Liver (tissue), 9 donors: ENCODE results near the gene NAV2. TPM values are rescaled to one million over a fixed set of nuclear protein-coding genes. Genes with fewer than 3 reads are reported as not detected.

ENCODE experiments used
- DNase-seq: peaks from one replicate; pipeline ENCODE4 v3.0.0-alpha.2; 2017; ENCODE audit warnings: low spot score
- H3K27ac ChIP-seq, 2 donors: one replicate each; pipeline ENCODE4 v1.7.0; 2013; ENCODE audit warnings: inconsistent platforms in 2 of 2, low read length in 2 of 2, control low read depth in 1 of 2, low read depth in 1 of 2, mild to moderate bottlenecking in 1 of 2
- H3K27me3 ChIP-seq, 4 donors: one replicate each; pipeline versions ENCODE4 v1.6.1 to v1.7.0; 2013; ENCODE audit warnings: low read length in 3 of 4, inconsistent platforms in 1 of 4, mild to moderate bottlenecking in 1 of 4, moderate library complexity in 1 of 4; ENCODE audit not compliant: control insufficient read depth in 4 of 4, insufficient read depth in 4 of 4
- H3K36me3 ChIP-seq, 4 donors: one replicate each; pipeline versions ENCODE4 v1.6.1 to v1.7.0; 2013; ENCODE audit warnings: low read length in 3 of 4, mild to moderate bottlenecking in 3 of 4, low read depth in 1 of 4, moderate library complexity in 1 of 4; ENCODE audit not compliant: control insufficient read depth in 4 of 4, insufficient read depth in 3 of 4
- H3K4me1 ChIP-seq, 4 donors: one replicate each; pipeline versions ENCODE4 v1.6.1 to v1.7.0; 2013; ENCODE audit warnings: low read length in 3 of 4, mild to moderate bottlenecking in 3 of 4, moderate library complexity in 1 of 4; ENCODE audit not compliant: control insufficient read depth in 4 of 4, insufficient read depth in 4 of 4
- H3K4me3 ChIP-seq, 3 donors: one replicate each; pipeline versions ENCODE4 v1.6.1 to v1.7.0; 2013; ENCODE audit warnings: low read length in 3 of 3, control low read depth in 1 of 3, low read depth in 1 of 3, mild to moderate bottlenecking in 1 of 3
- H3K9ac ChIP-seq, 2 donors: one replicate each; pipeline ENCODE4 v1.7.0; 2013; ENCODE audit warnings: low read length in 2 of 2, mild to moderate bottlenecking in 2 of 2, moderate library complexity in 2 of 2, control low read depth in 1 of 2, low read depth in 1 of 2
- H3K9me3 ChIP-seq, 4 donors: one replicate each; pipeline versions ENCODE4 v1.6.1 to v1.7.0; 2013; ENCODE audit warnings: low read length in 3 of 4; ENCODE audit not compliant: control insufficient read depth in 4 of 4
- ATF3 ChIP-seq: IDR thresholded peaks from 2 replicates; pipeline ENCODE4 v1.6.1; 2016; ENCODE audit warnings: antibody characterized with exemption
- EGR1 ChIP-seq, 2 donors: IDR thresholded peaks; 2 replicates each; pipeline ENCODE4 v1.6.1; 2016 to 2018; ENCODE audit warnings: antibody characterized with exemption in 2 of 2, low read depth in 2 of 2
- FOXA1 ChIP-seq: IDR thresholded peaks from 2 replicates; pipeline ENCODE4 v1.6.1; 2016; ENCODE audit warnings: antibody characterized with exemption
- GABPA ChIP-seq, 2 donors: IDR thresholded peaks in 1 of 2; conservative IDR thresholded peaks in 1 of 2; 2 replicates each; pipeline ENCODE4 v1.6.1; 2016; ENCODE audit warnings: antibody characterized with exemption in 2 of 2, mild to moderate bottlenecking in 1 of 2, moderate library complexity in 1 of 2
- HNF4A ChIP-seq, 2 donors: conservative IDR thresholded peaks; 2 replicates each; pipeline ENCODE4 v1.6.1; 2016; ENCODE audit warnings: antibody characterized with exemption in 2 of 2, mild to moderate bottlenecking in 2 of 2
- HNF4G ChIP-seq: IDR thresholded peaks from 2 replicates; pipeline ENCODE4 v1.6.1; 2016; ENCODE audit warnings: antibody characterized with exemption
- JUND ChIP-seq, 2 donors: IDR thresholded peaks; 2 replicates each; pipeline ENCODE4 v1.6.1; 2016; ENCODE audit warnings: antibody characterized with exemption in 2 of 2
- MAX ChIP-seq: IDR thresholded peaks from 2 replicates; pipeline ENCODE4 v1.6.1; 2016; ENCODE audit warnings: antibody characterized with exemption
- NR2F2 ChIP-seq: IDR thresholded peaks from 2 replicates; pipeline ENCODE4 v1.6.1; 2016; ENCODE audit warnings: antibody characterized with exemption
- RAD21 ChIP-seq, 2 donors: IDR thresholded peaks; 2 replicates each; pipeline ENCODE4 v1.6.1; 2016; ENCODE audit warnings: antibody characterized with exemption in 2 of 2, mild to moderate bottlenecking in 2 of 2
- RXRA ChIP-seq, 2 donors: IDR thresholded peaks; 2 replicates each; pipeline ENCODE4 v1.6.1; 2017 to 2018; ENCODE audit warnings: antibody characterized with exemption in 2 of 2, mild to moderate bottlenecking in 1 of 2
- SP1 ChIP-seq: IDR thresholded peaks from 2 replicates; pipeline ENCODE4 v1.6.1; 2018; ENCODE audit warnings: antibody characterized with exemption, mild to moderate bottlenecking
- TAF1 ChIP-seq: conservative IDR thresholded peaks from 2 replicates; pipeline ENCODE4 v1.6.1; 2016; ENCODE audit warnings: antibody characterized with exemption, mild to moderate bottlenecking
- YY1 ChIP-seq: IDR thresholded peaks from 2 replicates; pipeline ENCODE4 v1.6.1; 2016; ENCODE audit warnings: antibody characterized with exemption, mild to moderate bottlenecking
- ZBTB33 ChIP-seq: IDR thresholded peaks from 2 replicates; pipeline ENCODE4 v1.6.1; 2016; ENCODE audit warnings: antibody characterized with exemption
- WGBS: extraction: QIAGEN DNeasy Blood & Tissue Kit; methylation state at CpG from one replicate; pipeline ENCODE4 v1.1.7; 2013; 5-methylcytosine and 5-hydroxymethylcytosine counted together
- polyA plus RNA-seq, 2 donors: library from polyadenylated mRNA; stranded (reverse) in 1 of 2; unstranded in 1 of 2; fragments of 200-250 nt in 1 of 2; fragments of >200 nt in 1 of 2; fragmentation: Nextera tagmentation in 1 of 2; extraction: Ambion mirVana in 1 of 2; gene quantifications; one replicate each; pipeline versions ENCODE4 v1.2.1 to v1.2.3, GENCODE V29; 2013 to 2015
- total RNA-seq, 2 donors: library from RNA; depleted of rRNA; stranded (reverse); fragments of >200 nt; gene quantifications; one replicate each; pipeline ENCODE4 v1.2.3, GENCODE V29; 2014
- TF ChIP-seq, protein P1 (sequence below): IDR thresholded peaks from 2 replicates; pipeline ENCODE4 v1.6.1; 2016; ENCODE audit warnings: antibody characterized with exemption, mild to moderate bottlenecking
- TF ChIP-seq, protein P2 (sequence below): fragments of 150-350 bp; IDR thresholded peaks from 2 replicates; pipeline ENCODE4 v1.5.1; 2017; ENCODE audit warnings: improper control_type of control experiment, low read depth, low read length; ENCODE audit not compliant: missing input control
- donor health status: healthy.
- donor health status: healthy.
- donor health status: healthy.
- donor health status: healthy.
- donor health status: healthy.

NAV2 gene
- total and polyA plus RNA-seq, 4 donors, result 6.3 to 20.5 (median 11.6) TPM

GRCh38 chr11:19672586-19673206, 39.9 kb upstream of the NAV2 start:
- Histone ChIP-seq H3K4me3 (no peak overlapping the region), H3K9me3 (no peaks in the 10 kb centered on the region), H3K27me3 (no peaks in the 10 kb centered on the region), H3K36me3 (no peaks in the 10 kb centered on the region), H3K9ac (no peak overlapping the region), H3K27ac (no peak overlapping the region), H3K4me1 (peaks cover 0 to 8% (median 0%) of the 10 kb centered on the region in 4 donors)
- TF ChIP-seq, protein P1, sequence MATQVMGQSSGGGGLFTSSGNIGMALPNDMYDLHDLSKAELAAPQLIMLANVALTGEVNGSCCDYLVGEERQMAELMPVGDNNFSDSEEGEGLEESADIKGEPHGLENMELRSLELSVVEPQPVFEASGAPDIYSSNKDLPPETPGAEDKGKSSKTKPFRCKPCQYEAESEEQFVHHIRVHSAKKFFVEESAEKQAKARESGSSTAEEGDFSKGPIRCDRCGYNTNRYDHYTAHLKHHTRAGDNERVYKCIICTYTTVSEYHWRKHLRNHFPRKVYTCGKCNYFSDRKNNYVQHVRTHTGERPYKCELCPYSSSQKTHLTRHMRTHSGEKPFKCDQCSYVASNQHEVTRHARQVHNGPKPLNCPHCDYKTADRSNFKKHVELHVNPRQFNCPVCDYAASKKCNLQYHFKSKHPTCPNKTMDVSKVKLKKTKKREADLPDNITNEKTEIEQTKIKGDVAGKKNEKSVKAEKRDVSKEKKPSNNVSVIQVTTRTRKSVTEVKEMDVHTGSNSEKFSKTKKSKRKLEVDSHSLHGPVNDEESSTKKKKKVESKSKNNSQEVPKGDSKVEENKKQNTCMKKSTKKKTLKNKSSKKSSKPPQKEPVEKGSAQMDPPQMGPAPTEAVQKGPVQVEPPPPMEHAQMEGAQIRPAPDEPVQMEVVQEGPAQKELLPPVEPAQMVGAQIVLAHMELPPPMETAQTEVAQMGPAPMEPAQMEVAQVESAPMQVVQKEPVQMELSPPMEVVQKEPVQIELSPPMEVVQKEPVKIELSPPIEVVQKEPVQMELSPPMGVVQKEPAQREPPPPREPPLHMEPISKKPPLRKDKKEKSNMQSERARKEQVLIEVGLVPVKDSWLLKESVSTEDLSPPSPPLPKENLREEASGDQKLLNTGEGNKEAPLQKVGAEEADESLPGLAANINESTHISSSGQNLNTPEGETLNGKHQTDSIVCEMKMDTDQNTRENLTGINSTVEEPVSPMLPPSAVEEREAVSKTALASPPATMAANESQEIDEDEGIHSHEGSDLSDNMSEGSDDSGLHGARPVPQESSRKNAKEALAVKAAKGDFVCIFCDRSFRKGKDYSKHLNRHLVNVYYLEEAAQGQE, result no peak
- TF ChIP-seq RXRA (IDR thresholded peaks at IDR 0.05) (peak; percentile 95 to 98), ZBTB33 (no peak), TAF1 (no peak), RAD21 (IDR thresholded peaks at IDR 0.05) (no peak), JUND (IDR thresholded peaks at IDR 0.05) (no peak), YY1 (peak; percentile 55), NR2F2 (no peak), SP1 (peak; percentile 63), GABPA (IDR thresholded peaks at IDR 0.05 in 1 of 2, conservative IDR thresholded peaks at IDR 0.05 in 1 of 2) (no peak), FOXA1 (no peak), MAX (no peak), EGR1 (IDR thresholded peaks at IDR 0.05; ENCODE audit: low read depth in 2 of 2) (no peak), ATF3 (peak; percentile 39), HNF4A (conservative IDR thresholded peaks at IDR 0.05) (peak; percentile 9 to 32), HNF4G (no peak)
- TF ChIP-seq, protein P2, sequence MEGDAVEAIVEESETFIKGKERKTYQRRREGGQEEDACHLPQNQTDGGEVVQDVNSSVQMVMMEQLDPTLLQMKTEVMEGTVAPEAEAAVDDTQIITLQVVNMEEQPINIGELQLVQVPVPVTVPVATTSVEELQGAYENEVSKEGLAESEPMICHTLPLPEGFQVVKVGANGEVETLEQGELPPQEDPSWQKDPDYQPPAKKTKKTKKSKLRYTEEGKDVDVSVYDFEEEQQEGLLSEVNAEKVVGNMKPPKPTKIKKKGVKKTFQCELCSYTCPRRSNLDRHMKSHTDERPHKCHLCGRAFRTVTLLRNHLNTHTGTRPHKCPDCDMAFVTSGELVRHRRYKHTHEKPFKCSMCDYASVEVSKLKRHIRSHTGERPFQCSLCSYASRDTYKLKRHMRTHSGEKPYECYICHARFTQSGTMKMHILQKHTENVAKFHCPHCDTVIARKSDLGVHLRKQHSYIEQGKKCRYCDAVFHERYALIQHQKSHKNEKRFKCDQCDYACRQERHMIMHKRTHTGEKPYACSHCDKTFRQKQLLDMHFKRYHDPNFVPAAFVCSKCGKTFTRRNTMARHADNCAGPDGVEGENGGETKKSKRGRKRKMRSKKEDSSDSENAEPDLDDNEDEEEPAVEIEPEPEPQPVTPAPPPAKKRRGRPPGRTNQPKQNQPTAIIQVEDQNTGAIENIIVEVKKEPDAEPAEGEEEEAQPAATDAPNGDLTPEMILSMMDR, result no peak
- no peak for DNase-seq
- WGBS, result 73% methylated on average over 2 of the region's 2 CpGs
